Dedifferentiated amniotic fluid mesenchymal stem cell (primary cell): ENCODE results near the gene CAPZB.
"Not testable (repeated sequence)": the region's sequence is repeated elsewhere in the genome, so short reads cannot be mapped to it uniquely, and the experiment has no call there.

Experiments used
- DNase-seq: peaks from one replicate; pipeline ENCODE4 v3.0.0-alpha.2; 2016; ENCODE audit errors: extremely low spot score

CAPZB gene

DNA sequence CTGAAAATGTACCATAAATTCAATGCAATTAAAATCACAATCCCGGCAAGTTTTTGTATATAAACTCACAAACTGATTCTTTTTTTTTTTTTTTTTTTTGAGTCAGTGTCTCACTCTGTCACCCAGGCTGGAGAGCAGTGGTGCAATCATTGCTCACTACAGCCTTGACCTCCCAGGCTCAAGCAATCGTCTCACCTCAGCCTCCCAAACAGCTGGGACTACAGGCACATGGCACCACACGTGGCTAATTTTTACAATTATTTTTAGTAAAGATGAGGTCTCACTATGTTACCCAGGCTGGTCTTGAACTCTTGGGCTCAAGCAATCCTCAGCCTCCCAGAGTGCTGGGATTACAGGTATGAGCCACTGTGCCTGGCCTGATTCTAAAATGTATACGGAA lies 12.1 kb upstream of the CAPZB start:
- not testable (repeated sequence) for DNase-seq

DNA sequence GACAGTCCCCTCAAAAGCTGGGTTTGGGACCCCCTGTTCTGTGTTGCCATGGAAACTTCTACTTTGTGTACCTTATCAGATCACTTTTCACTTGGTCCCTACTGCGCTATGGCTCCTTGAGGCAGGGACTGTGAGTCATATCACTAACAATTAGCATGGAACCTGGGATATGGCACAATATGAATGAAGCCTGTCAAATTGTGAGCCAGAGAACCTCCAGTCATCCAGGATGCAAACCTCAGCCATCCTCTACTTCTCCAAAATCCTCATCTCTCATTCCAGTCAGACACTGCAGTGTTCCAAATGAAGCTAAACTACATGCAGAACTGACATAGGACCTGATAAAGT lies 11.2 kb upstream of the CAPZB start:
- no peak for DNase-seq

DNA sequence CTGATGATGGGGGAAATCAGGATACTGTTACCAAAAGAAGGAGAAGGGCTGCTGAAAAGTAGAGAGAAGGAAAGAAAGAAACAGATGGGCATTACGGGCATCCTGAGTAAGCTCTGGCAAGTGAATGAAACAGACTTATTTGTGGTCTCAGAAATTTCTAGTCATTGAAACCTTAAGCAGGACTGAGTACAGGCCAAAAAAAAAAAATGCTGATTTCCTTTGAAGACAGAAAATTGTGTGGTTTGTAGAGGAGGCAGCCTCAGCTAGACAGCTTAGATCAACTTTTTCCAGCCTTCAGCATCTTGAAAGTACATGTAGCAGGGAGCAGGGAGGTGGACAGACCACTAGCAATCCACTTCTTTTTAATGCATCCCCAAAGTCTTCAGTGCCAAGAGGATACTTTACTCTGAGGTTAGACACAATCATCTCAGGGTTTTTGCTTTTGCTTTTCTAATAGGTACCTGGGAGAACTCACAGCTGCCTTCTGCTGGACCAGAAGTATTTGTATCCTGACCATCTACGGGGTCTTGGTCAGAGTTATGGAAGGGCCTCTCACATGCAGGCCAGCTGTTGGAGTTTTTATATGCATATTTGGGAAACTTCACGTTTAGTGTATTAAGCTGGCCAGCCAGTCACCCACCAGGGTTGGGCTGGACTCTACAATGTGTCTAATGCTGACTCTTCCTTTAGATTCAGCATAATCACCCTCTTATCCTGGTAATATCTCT lies 10.6 kb upstream of the CAPZB start:
- no peak for DNase-seq

DNA sequence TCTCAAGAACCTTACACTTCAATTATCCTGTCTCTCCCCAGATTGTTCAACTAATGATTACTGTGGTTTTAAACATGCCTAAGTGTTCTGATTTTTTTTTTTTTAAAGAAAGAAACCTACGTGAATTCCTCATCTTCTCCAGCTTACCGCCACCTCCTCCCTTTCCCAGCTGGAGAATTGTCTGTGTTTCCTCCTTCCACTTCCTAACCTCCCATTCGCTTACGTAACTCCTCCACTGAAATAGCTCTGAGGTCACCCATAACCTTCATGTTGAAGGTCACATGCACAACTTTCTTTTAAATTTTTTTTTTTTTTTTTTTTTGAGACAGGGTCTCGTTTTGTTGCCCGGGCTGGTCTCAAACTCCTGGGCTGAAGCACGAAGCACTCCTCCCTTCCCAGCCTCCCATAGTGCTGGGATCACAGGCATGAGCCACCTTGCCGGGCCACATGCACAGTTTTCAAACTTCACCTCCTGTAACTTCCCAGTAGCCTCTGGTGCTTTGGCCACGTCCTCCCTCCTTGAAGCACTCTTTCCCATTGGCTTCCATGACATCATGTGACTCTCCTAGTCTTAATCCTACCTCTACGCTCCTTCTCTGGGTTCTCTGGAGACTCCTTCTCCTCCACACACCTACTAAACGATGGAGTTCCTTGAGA lies 9.8 kb upstream of the CAPZB start:
- no peak for DNase-seq

DNA sequence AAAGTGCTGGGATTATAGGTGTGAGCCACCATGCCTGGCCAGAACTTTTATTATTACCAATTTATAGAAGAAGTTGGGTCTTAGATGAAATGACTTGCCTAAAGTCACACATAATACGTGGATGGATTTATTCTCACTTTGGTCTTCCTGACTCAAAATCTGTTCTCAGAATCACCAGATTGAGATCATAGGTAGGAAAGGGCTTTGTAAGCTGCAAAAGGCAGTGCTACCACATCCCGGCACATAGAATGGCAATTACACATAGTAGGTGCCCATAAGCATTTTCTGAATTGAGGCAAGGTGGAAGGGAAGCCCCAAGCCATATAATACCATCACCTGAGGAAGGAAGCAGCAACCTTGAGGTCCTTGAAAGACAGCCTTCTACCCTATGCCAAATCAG lies 8.2 kb upstream of the CAPZB start:
- no peak for DNase-seq

DNA sequence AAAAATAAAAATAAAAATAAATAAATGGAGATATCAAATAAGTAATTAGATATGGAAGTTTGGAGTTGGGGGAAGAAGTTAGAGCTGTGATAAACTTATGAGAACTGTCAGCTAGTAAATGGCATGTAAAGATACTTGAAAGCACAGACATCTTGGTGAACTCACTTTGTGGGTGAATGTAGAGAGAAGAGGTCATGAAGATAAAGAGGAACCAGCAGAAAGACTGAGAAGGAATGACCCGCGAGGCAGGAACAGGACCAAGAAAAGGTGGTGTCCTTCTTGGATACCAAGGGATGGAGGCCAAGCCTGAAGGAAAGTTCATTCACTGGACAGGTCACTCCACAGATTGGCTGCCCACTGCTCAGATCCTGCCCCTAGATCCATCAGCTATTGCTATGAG lies 4.7 kb upstream of the CAPZB start:
- DNase-seq: no peak

DNA sequence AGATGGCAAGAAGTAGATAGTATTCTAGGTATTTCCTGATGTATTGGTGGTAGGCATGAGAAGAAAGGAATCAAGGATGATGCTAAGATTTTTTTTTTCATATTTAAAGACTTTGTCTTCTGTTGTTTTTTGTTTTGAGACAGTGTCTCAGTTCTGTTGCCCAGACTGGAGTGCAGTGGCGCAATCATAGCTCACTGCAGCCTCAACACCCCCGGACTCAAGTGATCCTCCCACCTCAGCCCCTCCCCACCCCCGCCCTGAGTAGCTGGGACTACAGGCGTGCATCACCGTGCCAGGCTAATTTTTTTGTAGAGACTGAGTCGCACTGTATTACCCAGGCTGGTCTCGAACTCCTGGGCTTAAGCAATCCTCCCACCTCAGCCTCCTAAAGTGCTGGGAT lies 2.8 kb upstream of the CAPZB start:
- DNase-seq: no peak

DNA sequence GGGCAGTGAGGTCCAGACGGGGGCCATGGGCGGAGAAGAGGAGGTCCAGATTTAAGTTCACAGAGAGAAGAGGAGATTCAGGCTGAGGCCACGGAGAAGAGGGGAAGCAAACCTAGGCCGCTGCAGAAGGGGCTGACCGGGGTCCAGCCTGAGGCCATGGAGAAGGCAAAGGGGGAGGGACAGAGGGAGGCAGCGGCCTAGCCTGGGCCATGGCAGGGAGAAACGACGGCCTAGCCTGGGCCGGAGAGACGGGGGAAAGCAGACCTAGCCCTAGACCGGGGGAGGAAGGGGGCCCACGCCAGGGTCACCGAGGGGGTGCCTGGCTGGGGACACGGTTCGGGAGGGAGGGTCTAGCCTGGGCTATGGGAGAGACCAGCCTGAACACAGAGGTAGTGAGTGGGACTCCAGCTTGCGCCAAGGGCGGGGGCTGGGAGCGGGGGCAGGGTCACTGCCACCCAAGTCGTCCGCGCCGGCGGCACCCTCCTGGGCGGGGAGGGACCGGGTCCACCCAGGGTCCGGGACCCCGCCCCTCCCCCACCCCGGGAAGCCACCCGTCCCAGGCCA lies 459 bp downstream of the CAPZB start:
- no peak for DNase-seq

DNA sequence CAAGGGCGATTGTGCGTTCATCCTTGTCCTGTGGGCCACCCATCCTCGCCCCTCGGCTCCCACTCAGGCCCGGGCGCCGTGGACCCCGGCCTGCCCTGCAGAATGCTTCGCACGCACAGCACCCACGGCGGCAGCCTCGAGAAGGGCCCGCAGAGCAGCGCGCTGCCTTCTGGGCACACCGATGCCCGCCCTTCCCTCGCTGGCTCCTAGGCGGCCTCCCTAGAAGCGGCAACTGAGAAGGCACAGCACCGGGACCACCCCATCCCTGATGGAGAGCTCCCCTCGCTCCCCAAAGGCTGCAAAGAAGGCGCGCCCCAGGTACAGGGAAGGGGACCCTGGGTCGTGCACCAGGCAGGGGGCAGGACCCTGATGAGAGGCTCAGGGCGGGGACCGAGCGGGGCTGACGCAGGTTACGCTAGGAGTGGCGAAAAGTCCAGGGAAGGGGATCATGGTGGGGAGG lies 971 bp downstream of the CAPZB start:
- no peak for DNase-seq

DNA sequence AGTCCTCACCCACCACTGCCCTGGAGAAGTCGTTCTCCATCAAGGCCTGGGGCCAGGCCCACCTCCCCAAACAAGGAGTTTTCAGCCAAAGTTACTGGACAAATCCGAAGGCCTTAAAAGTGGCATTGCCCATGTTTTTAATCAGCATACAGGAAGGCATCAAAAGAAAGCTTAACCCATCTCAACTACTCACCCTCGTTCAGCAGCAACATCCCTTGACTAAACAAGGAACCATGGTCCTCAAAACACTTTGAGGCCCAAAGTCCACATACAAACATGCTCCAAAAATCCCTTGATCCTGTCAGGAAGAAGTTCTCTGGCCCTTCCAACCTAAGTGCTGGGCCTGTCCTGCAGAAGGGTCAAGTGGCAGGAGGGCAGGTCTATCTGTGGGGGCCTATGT lies 1.6 kb downstream of the CAPZB start:
- DNase-seq: no peak

DNA sequence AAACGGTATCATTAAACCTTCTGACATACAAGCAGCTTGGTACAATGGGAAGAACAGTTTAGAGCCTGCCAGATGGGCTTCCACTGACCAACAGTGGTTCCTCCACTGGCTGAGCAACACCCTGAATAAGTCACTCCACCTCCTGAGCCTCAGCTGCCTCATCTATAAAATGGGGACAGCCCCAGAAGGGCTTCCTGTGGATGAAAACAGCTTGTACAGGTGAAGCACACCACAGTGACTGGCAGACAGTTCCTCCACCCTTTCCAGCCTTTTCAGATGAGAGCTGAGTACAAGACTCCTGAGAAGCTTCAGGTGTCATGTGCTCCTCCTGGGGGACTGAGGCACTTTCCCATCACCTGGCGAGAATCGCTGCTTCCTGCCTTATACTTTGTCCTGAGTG lies 2.1 kb downstream of the CAPZB start:
- DNase-seq: no peak

DNA sequence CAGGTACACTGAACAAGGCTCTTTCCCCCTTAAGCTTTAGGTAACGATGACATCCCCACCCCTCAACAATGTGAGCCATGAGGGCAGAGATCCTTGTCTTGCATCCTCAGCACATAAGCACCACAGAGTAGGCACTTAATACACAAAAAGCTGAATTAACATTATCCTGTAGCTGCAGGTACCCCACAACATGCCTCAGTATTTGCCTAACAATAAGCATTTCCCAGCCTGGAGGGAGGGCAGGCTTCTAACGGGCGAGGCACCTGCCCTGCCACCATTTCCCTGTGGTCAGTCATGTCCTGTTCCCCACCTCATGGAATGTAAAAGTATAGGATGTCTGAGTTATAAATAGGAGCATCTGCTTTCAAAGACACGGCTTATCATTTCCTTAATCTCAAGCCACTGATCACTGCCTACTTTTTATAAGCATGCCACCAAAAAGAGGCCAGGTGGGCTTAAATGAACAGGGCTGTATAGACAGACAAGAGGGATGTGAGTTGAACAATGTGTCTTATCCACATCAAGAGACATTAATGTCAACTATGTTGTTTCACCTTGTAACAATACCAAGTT lies 3.4 kb downstream of the CAPZB start:
- no peak for DNase-seq

DNA sequence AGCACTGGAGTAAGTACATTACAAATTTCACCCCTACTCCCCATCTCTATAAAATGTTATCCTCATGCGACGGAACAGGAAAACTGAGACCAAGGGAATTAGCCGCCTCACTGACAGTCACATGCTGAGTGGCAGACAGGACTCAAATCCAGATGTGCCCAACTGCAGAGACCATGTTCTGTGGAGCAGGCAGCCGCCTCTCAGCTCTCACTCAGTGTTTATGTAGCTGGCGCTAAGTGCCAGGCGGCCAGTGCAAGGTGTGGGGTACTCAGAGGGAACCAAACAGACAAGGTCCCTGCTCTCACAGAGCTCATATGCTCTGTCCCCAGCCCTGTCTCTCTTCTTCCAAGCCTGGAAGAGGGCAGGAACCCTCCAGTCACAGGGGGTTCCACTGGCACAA lies 5.1 kb downstream of the CAPZB start:
- no peak for DNase-seq

DNA sequence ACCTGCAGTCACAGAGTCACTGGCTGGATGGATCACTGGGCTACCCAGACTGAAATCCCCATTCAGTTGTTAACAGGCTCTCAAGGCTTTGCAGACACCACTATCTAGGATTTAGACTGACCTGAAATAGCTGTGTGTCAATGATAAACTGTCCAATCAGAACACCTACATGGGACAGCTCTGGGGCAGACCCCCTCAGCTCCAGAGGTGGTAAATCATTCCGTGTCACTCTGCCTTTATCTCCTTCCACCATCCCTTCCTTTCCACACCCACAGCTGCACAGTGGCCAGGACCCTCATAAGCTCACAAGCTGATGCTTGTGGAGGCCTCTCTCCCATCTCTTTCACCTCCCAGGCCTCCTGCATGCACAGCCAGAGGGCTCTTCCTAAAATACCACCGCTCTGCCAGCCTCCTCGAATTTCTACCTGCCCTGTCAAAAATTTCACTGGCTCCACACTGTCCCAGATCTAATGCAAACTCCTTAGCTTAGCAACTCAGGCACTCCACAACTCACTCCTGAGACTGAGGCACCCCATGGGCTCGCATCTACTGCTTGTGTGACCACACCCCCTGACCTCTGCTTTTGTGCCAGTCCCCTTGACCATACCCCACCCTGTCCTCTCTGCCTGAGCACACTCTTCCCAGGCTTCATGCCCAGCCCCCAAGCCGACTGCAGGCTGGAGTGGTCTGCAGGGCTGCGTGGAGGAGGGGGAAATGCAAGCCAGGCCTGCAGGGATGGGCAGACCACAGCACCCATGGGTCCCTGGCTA lies 5.8 kb downstream of the CAPZB start:
- no peak for DNase-seq

DNA sequence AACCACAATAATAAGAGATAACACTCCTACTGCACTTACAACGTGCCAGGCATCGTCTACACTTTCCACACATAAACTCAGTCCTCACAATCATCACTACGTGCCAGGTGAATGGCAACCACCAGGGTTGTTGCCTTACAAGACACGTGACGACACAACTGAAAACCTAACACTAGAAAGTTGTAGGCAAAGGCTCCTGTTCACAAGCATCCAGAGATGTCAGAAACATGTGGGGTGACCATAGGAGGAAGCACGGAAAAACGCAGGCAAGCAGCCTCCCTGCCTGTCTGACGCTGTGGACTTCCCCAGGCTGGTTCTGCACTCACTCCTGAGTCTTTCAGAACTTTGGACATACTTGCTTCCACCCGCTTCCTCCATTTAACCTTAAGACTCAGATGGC lies 7.0 kb downstream of the CAPZB start:
- DNase-seq: no peak

DNA sequence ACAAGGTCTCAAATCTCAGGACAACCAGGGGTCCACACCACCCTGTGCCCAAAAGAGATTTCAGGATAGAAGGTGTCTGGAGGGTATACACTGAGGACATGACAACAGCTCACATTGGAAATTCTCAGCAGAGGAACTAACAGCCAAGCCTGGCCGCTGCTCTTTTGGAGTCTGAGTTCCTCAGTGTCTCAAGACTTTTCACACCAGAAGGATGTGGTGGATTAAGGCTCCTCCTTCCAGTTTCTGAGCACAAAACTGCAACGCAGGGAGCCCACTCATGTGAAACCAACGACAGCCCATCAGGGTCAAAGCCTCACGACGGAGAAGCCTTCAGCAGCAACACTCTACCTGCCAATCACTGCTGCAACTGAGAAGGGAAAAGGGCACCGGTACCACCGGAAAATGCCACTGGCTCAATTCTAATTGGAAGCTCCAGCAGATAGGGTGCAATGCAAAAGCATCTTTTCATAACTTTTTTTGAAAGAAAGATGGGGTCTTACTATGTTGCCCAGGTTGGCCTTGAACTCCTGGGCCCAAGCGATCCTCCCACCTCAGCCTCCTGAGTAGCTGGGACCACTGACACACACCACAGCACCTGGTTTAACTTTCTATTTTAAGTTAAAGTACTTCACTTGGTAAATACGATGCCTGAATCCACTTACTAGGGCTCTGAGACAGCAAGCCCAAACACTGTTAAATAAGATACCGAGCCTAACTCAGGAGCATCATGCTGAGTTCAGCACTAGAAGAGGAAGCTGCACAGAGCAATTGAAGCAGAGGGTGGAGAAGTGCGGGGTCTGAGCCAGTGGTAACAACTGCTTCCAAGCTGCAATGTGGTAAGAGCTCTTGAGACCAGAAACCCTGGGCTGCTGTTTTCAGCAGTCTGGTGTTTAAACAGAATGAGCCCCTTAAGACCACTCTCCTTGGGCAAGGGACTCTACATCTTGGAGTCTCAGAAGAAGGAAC lies 7.8 kb downstream of the CAPZB start:
- no peak for DNase-seq

DNA sequence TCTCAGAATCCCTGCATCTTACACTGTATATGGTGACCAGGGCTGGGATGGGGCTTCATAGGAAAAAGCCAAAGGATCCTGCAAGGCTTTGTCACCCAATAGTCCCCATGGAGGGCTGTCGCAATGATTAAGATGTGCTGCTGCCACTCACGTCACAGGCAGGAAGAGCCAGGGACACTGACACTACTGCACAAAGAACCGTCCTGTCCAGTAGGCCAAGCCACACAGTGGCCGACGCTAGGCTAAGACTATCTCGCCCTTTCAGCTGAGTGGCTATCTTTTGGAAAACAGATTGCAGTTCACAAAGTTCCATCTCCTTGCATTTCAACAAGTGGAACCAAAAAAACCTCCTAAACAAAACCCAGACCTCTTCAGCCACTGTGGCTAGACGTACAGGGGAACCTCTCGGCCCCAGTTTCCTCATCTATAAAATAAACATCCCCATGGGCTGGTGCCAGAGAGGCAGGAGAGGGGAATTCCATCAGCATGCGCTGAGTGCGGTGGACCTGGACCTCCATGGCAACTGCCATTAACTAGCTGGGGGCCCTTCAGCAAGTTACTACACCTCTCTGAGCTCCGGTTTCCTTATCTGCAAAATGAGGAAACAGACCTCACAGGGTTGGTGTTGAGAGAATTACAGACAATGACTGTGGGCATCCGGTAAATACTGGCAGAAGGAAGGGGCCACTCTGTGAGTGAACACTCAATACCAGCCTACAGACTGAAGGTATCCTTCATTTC lies 8.7 kb downstream of the CAPZB start:
- no peak for DNase-seq

DNA sequence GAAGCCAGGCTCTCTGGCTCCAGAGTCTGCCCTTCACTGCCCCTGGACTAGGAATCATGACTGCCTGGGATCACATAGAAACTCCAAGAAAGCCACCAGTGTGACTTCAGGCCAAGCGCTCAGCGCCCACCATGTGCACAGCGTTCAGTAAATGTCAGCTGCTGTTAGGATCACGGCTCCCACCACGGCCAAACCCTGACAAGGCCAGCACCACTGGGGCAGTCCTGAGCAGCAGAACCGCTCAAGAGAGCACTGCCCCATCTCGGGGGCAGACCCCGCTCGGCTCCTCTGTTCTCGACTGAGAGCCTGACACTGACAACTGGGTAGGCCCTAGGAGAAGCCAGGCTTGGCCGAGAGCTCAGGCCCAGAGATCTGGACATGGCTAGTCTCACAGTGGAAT lies 10.0 kb downstream of the CAPZB start:
- no peak for DNase-seq

DNA sequence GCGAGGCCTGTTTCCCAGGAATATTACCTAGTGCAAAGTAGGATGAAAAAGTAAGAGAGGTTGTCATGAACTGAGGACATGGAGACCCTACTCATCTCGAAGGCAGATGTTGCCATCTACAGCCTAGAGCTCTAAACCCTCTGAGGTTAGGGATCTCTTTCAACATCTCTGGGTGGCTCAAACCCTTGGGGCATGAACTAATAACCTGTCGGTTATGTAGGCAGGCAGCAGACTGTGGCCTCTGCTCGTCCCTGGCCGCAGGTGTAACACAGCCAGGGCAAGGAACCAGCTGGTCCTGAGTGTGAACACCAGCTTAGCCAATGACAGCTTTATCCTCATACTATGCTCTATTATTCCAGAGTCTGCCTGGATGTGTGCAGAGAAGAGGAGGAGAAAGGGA lies 13.2 kb downstream of the CAPZB start:
- DNase-seq: no peak

DNA sequence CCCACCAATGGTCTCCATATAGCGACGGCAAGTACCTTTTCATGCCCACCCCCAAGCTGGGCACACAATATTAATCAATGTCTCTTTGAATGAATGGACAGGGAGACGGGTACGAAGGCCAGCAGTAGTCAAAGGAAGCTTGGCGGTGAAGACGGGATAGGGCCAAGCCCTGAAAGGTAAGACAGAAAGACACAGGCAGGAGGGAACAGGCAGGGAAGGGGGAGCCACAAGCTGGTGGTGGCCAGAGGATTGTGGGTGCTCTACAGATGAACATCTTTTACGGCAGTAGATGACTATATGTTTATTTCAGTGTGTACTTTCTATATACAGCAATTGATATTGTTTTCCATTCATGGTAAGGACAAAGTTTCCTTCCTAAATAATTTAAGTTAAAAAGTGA lies 16.3 kb downstream of the CAPZB start:
- no peak for DNase-seq
